ENCODE results near the gene APEX2.
A peak's percentile ranks its signal among the peaks of the same experiment; 100 is the strongest.
"Not testable (repeated sequence)": the region's sequence is repeated elsewhere in the genome, so short reads cannot be mapped to it uniquely, and the experiment has no call there.

Gene APEX2

GRCh38 chrX:55039471-55039870, 39.3 kb downstream of the APEX2 start:
- H3K27me3 ChIP-seq (ENCODE audit: insufficient read depth, low read length), result no peaks in the 10 kb centered on the region
- no peaks in the 10 kb centered on the region for H3K79me2 ChIP-seq (ENCODE audit: insufficient read depth, low read length)
- no peak overlapping the region for H3K27ac ChIP-seq (ENCODE audit: low read depth, low read length, poor library complexity, severe bottlenecking)
- no peaks in the 10 kb centered on the region for H3K9me2 ChIP-seq (ENCODE audit: low read depth, low read length)
- H3K9me3 ChIP-seq (ENCODE audit: low read length), result no peaks in the 10 kb centered on the region
- no peaks in the 10 kb centered on the region for H3K36me3 ChIP-seq (ENCODE audit: insufficient read depth, low read length)
- H4K20me1 ChIP-seq (ENCODE audit: insufficient read depth, low read length), result no peaks in the 10 kb centered on the region
- TF ChIP-seq CTCF (IDR thresholded peaks at IDR 0.05; ENCODE audit: low read length) (no peak), EZH2 (IDR thresholded peaks at IDR 0.05; ENCODE audit: borderline replicate concordance, low read length) (no peak)
- no peak overlapping the region for H3K4me3 ChIP-seq (ENCODE audit: low read depth, low read length, poor library complexity, severe bottlenecking)
- no peaks in the 10 kb centered on the region for H3K4me1 ChIP-seq (ENCODE audit: insufficient read depth, low read length, severe bottlenecking)
- no peaks in the 10 kb centered on the region for H3F3A ChIP-seq (ENCODE audit: insufficient read depth, low read length)
- H3K4me2 ChIP-seq (ENCODE audit: low read length), result no peak overlapping the region
- no peak overlapping the region for H2AFZ ChIP-seq (ENCODE audit: low read length)
- no peak overlapping the region for H3K9ac ChIP-seq (ENCODE audit: low read length)

- Histone ChIP-seq H3K27me3 (ENCODE audit: insufficient read depth, low read length) (no peaks in the 10 kb centered on the region), H3K9ac (ENCODE audit: low read length) (no peak overlapping the region), H3K9me2 (ENCODE audit: low read depth, low read length) (no peaks in the 10 kb centered on the region), H3K36me3 (ENCODE audit: insufficient read depth, low read length) (no peaks in the 10 kb centered on the region), H3K27ac (ENCODE audit: low read depth, low read length, poor library complexity, severe bottlenecking) (no peak overlapping the region), H4K20me1 (ENCODE audit: insufficient read depth, low read length) (no peaks in the 10 kb centered on the region), H3F3A (ENCODE audit: insufficient read depth, low read length) (no peaks in the 10 kb centered on the region), H3K4me1 (ENCODE audit: insufficient read depth, low read length, severe bottlenecking) (no peaks in the 10 kb centered on the region), H3K4me3 (ENCODE audit: low read depth, low read length, poor library complexity, severe bottlenecking) (no peak overlapping the region), H3K9me3 (ENCODE audit: low read length) (no peaks in the 10 kb centered on the region), H2AFZ (ENCODE audit: low read length) (no peak overlapping the region), H3K79me2 (ENCODE audit: insufficient read depth, low read length) (no peaks in the 10 kb centered on the region), H3K4me2 (ENCODE audit: low read length) (no peak overlapping the region)
- TF ChIP-seq CTCF (IDR thresholded peaks at IDR 0.05; ENCODE audit: low read length) (no peak), EZH2 (IDR thresholded peaks at IDR 0.05; ENCODE audit: borderline replicate concordance, low read length) (no peak)
Observed at GRCh38 chrX:55041514-55041913, 41.4 kb downstream of the APEX2 start.

- H3K4me2 ChIP-seq (ENCODE audit: low read length); H3K27ac ChIP-seq (ENCODE audit: low read depth, low read length, poor library complexity, severe bottlenecking); H3K9ac ChIP-seq (ENCODE audit: low read length); H4K20me1 ChIP-seq (ENCODE audit: insufficient read depth, low read length); H3K9me2 ChIP-seq (ENCODE audit: low read depth, low read length); H3F3A ChIP-seq (ENCODE audit: insufficient read depth, low read length); H3K27me3 ChIP-seq (ENCODE audit: insufficient read depth, low read length); H3K79me2 ChIP-seq (ENCODE audit: insufficient read depth, low read length); H3K4me3 ChIP-seq (ENCODE audit: low read depth, low read length, poor library complexity, severe bottlenecking); H3K36me3 ChIP-seq (ENCODE audit: insufficient read depth, low read length); H3K9me3 ChIP-seq (ENCODE audit: low read length); H3K4me1 ChIP-seq (ENCODE audit: insufficient read depth, low read length, severe bottlenecking); H2AFZ ChIP-seq (ENCODE audit: low read length): not testable (repeated sequence)
Observed at GRCh38 chrX:55050599-55050998, 50.4 kb downstream of the APEX2 start.

GRCh38 chrX:55056820-55057674, 56.9 kb downstream of the APEX2 start:
- Histone ChIP-seq H3K36me3 (ENCODE audit: insufficient read depth, low read length) (no peaks in the 10 kb centered on the region), H4K20me1 (ENCODE audit: insufficient read depth, low read length) (no peaks in the 10 kb centered on the region), H3K9me2 (ENCODE audit: low read depth, low read length) (no peaks in the 10 kb centered on the region), H3K27me3 (ENCODE audit: insufficient read depth, low read length) (no peaks in the 10 kb centered on the region), H3F3A (ENCODE audit: insufficient read depth, low read length) (no peaks in the 10 kb centered on the region), H3K9me3 (ENCODE audit: low read length) (no peaks in the 10 kb centered on the region), H3K4me3 (ENCODE audit: low read depth, low read length, poor library complexity, severe bottlenecking) (no peak overlapping the region), H3K27ac (ENCODE audit: low read depth, low read length, poor library complexity, severe bottlenecking) (no peak overlapping the region), H2AFZ (ENCODE audit: low read length) (no peak overlapping the region), H3K79me2 (ENCODE audit: insufficient read depth, low read length) (no peaks in the 10 kb centered on the region), H3K4me2 (ENCODE audit: low read length) (peak overlapping the region; percentile 19; the same call in 1 of the 2 replicates), H3K9ac (ENCODE audit: low read length) (no peak overlapping the region), H3K4me1 (ENCODE audit: insufficient read depth, low read length, severe bottlenecking) (peaks cover 9% of the 10 kb centered on the region)
- TF ChIP-seq EZH2 (IDR thresholded peaks at IDR 0.05; ENCODE audit: borderline replicate concordance, low read length), result no peak
- TF ChIP-seq CTCF (IDR thresholded peaks at IDR 0.05; ENCODE audit: low read length), result no peak

All from OCI-LY1 (cell line).